Measurements from ENCODE around the gene FAM110D.

Gene FAM110D

DNA sequence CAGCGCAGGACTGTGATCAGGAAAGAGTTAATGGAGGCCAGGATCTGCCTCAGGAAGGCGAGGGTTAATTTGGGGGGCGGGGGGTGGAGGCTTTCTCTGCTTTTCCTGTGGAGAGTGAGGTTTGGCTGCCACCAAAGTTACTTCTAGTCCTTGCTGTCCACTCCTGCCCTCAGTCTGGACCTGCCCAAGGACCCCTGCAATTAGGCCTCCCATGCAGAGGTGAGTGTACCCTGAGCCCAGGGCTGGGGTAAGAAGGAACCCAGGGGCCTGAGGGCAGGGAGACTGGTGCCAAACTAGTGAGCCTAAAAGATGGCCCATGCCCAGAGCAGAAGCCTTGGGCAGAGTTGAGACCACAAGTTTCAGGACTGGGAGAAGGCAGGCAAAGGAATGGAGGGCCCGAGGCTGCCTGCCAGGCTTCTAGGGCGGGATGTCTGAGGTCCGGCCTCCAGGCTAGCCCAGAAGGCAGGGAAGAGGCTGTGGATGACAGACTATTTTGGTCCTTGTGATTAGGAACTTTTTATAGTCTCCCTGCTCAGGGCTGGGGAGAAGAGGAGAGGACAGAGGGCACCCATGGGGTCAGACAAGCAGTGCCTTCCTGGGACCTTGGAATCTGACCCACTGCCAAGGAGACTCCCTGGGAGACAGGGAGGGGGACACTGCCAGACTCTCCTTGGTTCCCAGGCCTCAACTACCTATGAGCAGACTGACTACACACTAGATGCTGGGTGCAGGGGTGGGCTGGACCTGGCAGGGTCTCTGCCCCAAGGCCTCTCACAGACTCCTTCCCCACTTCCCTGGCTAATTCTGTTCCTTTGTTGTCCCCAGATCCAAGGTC, at the start of gene FAM110D:
FAM110D (plus strand) TSS at position 172 of the 835 bp plus-strand sequence. CDS start 2,213 bp downstream, outside the sequence.
- no peak for DNase-seq

DNA sequence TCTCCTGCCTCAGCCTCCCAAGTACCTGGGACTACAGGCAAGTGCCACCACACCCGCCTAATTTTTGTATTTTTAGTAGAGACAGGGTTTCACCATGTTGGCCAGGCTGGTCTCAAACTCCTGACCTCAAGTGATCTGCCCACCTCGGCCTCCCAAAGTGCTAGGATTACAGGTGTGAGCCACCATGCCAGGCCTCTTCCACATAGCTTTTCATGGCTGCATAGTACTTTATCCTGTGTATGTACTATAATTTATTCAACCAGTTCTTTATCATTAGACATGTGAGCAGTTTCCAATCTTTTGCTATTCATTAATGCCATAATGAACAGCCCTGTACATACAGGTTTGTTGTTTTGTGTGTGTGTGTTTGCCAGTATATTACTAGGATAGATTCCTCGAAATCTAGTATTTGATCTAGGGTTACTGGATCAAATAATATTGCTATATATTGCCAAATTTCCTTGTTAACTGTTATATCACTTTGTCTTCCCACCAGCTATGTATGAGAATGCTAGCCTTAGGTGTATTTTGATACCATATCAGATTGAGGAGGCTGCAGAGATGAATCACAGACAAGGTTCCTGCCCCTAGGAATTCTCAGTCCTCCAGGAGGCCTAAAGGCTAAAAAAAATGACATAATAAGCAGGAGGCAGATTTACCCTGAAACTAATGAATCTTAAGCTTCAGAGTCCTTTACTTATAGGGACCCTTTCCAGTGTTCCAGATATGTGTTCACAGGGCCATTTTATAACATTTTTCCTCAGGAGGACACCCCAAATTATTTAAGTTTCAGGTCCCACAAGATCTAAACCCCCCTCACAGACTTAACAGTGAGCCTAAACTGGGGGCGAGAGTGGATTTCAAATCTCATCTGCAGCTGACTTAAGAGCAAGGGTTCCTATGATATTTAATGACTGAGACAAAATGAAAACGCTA, 49.4 kb upstream of the FAM110D start:
- DNase-seq = no peak

DNA sequence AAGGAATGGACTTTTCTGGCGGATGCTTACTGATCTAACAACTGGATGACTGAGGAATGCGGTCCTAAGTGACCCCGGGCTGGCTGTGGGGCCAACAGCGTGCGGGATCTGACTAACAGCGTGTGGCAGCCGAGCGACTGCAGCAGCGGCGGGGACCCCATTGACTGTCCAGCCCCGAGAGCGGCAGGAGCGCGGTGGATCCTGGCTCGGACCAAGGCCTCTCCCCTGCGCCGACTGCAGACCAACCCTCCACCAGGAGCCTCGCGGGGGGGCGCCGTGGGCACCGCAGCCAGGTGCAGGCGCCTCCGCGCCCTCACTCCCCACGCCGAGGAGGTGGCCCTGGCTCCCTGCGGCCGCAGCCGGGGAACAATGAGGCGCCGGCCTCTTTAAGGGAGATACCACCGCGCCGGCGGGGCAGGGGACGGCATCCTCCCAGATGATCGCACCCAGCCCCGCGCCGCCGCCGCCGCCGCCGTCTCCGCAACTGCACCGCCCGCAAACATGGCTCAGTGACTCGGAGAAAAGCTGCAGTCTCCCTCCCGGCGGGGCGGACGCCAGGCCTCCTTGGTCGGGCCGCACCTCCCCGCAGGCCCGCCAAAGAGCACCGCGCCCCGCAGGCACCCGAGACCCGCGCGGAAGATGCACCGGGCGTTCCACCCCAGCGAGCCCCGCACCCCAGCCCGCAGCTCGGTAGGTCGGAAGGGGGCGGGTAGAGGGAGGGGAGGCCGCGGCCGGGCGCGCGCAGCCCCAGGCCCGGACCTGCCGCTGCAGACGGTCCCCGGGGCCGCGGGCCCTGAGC, 47.9 kb upstream of the FAM110D start:
- peak; percentile 38 to 80 for DNase-seq

DNA sequence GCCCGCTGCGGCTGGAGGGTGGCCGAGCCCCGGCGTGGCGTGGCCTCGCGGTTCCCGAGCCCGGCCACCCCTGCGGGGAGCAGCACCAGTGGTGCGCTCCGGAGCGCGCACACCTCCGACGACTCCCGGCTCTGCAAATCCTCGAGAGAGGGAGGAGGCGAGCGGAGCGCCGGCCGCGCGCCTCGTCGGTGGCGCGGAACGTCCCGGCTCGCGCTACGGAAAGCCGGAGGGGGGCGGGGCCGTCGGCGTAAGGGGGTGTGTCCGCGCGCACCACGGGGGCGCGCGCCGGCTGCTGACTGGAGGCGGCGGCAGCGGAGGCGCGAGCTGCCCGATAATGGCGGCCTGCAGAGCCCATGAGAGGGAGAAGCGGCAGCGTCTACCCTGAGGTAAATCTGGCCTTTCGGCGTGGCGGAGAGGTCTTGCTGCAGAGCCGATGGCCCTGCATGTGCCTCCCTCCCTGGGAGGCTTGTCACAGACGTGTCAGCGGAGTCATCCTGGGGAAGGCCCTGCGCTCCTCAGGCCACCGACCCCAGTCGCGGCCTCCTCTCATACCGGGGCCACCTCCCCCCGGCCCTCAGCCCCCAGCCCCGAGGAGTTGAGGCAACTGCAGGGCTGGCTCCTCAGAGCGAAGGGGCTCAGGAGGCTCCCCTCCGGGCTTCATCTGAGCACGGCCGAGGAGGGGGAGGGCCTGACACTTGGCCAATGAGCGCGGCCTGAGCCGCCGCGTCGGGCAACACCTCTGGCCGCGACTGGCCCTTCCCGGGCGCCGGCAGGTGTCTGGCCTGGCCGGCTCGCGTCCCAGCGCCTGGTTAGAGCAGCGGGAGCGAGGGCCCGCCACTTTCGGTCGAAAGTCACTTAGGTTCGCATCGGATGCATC, 47.1 kb upstream of the FAM110D start, which contains the start of gene PDIK1L:
PDIK1L (plus strand) TSS at position 295 of the 877 bp plus-strand sequence. CDS start 2,485 bp downstream, outside the sequence.
- peak; percentile 90 to 92 for DNase-seq

DNA sequence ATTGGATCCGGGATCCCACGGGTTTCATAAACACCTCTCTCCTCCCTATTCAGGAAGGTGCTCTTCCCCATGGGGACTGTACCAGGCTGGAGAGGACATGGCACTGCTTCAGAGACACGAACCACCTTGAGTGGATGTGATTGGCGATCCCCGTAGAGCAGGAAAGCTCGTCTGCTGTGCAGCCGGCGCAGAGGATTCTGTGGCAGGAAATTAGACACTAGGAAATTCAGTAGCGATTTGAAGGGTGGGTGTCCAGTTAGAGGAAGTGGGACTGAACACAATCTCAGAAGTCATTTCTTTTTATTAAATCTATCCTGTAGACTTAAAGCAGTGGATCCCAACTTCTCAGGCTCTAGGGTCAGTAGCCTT, 46.5 kb upstream of the FAM110D start:
- no peak for DNase-seq

DNA sequence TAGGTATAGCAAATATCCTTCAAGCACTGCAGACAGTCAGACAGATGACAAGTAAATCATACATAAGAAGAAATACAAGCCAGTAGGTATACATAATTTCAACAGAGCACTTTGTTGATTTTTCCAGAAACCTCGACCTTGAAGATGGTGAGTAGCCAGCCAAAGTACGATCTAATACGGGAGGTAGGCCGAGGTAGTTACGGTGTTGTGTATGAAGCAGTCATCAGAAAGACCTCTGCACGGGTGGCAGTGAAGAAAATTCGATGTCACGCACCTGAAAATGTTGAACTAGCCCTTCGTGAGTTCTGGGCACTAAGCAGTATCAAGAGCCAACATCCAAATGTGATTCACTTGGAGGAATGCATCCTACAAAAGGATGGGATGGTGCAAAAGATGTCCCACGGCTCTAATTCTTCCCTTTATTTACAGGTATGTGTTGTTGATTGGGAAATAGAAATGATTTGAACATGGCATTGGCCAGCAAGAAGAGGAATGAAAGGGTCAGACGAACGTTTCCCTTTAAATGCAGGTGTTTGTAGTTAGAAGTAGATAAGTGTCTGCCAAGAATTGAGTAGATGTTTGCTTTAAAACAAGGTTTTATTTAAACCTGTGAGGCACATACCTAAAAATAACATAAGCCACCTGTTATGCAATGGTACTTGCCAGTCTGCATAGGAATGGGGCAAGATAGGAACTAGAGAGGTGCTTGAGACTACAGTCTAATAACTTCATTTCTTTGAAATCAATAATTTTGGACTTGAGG, 44.5 kb upstream of the FAM110D start:
- no peak for DNase-seq

DNA sequence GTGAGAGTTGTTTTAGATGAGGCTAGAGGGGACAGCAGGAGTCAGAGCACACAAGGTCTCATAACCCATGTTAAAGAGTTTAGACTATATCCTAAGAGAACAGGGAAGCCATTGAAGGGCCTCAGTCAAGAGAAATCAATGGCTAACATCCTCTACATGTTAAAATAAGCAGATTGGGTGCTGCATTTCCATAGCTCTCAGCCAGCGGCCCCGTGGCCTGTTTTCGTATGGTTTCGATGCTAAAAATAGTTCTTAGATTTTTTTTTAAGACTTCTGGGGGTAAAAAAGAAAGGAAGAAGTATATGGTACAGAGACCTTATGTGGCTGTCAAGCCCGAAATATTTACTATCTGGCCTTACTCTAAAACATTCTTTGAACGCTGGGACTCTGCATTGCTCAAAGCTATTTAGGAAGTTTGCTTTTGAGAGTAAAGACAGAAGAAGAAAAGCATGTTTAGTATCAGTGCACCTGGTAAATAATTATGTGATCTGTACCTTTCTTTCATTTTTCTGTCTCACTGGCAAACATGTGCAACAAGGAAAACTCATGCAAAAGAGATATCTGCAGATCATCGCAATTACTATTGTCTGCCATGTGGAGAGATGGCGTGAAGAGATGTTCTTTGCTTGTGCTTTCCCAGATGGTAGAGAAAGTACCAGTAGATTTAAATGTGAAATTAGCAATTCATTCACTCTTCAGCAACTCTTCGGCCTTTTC, 38.8 kb upstream of the FAM110D start:
- DNase-seq = no peak

DNA sequence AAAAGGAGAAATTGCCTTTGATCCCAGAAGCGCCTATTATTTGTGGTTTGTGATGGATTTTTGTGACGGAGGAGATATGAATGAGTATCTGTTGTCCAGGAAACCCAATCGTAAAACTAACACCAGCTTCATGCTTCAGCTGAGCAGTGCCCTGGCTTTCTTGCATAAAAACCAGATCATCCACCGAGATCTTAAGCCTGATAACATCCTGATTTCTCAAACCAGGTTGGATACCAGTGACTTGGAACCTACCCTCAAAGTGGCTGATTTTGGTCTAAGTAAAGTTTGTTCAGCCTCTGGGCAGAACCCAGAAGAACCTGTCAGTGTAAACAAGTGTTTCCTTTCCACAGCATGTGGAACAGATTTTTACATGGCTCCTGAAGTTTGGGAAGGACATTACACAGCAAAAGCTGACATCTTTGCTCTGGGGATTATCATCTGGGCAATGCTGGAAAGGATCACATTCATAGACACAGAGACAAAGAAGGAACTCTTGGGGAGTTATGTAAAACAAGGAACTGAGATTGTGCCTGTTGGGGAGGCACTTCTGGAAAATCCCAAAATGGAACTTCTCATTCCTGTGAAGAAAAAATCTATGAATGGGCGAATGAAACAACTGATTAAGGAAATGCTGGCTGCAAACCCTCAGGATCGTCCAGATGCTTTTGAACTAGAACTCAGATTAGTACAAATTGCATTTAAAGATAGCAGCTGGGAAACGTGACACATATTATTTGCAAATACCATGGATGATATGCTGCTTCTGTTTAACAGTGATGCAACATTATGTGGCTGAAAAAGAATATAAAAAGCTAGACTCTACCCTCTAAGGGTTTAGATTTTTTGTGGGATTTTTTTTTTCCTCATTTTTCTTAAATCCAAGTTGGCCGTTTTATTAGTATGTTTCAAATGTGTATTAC, 36.8 kb upstream of the FAM110D start:
- DNase-seq = no peak

DNA sequence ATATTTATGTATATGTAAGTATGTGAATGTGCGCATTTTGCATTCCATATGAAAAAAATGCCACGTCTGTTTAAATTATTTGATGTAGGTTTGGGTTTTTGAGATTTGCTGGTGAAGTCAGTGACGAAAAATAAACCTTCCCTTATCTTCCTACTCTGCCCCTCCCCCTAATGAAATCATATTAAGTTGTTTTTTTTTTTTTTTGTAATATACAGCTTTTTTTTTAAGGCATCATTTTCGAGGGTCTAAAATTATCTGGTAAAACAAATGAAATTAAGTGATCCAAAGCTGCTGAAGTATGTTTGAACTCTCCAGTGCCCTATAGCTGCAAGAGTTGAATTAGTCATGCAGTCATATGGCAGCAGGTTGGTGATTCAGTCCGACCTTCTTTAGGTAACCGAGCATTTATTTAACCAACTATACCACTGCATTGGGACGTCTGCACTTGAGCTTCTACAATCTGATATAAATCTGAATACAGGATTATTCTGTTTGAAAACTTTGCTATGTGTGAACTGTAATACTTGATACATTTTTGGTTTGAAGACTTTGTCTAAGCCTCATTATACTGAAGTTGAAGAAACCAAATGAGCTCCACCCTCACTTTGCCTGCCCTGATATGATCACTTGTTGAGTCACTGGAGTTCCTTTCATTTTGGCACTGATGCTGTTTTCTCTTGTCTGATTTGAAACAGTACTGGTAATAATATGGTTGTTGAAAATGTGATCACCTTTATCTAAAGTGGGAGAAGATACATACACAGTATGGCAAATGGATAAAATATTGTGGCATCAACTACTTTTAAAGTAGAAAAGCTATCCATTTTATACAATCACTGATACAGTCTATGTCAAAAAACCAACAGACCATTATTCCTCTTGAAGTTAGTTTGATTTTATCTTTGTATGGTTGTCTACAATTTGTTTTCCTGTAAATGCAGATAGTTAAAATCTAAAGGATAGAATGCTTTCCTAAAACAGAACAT, 35.6 kb upstream of the FAM110D start:
- DNase-seq = no peak

DNA sequence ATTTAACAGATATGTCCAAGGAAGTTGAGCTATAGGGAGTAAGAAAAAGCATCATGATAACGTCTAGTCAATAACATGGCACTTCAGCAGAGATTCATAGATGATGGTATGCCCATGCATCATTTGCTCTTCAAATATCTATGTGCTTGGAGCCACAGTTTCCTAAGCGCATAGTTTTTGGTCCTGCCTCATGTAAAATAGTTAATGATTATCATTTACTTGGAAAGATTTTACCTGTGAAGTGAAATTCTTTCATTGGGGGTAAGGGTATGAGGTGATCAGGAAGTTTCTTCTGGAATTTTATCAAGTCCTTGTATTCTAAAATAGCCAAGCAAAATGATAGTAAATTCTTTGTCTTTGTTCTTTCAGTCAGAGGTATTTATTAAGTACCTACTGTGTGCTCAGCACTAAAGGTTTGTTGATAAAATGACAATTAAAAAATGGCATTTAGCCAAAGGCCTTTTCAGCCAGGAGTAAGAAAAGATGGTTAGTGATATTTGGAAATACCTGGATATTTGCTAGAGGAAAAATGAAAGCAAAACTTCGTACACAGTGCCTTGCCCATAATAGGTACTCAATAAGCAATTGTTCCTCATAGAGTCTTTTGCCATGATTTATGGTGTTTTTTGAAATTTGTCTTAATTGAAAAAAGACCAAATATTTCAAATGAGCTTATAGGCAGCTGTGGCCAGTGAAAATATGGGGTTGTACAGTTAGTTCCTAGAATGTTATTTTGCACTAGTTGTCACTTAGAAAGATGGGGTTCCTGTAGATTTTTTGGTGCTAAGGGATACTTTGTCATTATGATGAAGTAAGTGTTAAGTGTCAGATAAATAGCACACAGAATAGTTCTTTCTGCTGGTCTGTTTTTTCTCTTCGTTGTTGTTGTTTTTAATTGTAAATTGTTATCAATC, 34.2 kb upstream of the FAM110D start:
- DNase-seq = no peak

DNA sequence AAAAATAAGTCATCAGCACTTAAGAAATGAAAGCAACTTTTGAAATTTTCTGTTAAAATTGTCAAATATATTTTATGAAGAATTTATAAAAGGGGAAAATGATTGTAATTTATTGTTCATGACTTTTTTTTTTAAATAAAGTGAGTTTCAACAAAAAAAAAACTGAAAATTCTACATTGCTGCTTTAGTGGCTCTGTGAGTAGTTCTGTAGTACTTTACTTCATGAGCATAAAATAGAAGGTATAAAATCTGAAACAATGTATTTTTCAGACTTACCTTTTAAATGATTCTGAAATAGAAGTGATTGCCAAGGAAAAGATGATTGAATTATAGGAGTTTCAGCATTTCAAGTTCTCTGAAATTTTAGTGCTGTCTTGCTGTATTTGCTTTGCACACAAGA, 33.5 kb upstream of the FAM110D start:
- no peak for DNase-seq

DNA sequence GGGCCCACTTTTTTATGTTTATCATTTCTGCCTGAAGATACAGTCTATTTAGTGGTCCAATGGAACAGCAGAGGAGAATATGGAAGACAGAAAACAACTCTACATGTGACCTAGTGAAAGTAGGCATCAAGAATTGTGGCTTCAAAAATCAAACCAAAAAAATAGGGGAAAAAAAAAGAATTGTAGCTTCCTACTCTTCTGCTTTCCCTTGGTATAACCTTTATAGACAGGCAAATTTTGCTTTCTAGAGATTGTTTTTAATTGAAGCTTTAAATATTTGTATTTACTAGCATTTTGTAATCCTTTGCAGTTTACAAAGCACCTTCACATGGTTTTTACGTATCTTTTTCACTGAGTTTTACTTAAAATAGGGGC, 32.9 kb upstream of the FAM110D start:
- DNase-seq = no peak

DNA sequence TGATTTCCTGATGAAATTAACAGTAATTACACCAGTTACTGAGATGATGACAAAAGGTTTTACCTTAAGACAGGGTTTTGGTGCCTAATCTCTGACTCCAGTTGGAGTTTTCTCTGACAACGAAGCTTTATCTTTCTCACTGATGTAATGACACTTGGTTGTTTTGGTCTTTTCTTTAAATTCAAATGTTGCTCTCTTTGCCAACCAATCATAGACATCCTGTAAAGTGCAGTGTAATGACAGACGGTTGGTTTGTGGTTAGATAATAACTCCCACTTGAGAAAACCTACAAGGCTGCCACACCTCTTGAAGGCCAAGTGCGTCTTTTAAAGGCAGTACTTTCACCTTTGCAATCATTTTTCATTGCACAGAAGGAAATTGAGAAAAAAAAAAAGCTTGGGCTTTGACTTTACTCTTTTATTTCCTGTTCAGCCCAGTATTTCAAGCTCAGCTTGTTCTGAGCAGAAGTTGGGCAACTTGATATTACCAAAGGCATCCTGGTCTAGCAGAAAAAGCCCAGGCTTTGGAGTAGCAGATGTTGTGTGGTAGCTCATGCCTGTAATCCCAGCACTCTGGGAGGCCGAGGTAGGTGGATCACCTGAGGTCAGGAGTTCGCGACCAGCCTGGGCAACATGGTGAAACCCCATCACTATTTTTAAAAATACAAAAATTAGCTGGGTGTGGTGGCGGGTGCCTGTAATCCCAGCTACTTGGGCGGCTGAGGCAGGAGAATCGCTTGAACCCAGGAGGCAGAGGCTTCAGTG, 32.4 kb upstream of the FAM110D start:
- no peak for DNase-seq

DNA sequence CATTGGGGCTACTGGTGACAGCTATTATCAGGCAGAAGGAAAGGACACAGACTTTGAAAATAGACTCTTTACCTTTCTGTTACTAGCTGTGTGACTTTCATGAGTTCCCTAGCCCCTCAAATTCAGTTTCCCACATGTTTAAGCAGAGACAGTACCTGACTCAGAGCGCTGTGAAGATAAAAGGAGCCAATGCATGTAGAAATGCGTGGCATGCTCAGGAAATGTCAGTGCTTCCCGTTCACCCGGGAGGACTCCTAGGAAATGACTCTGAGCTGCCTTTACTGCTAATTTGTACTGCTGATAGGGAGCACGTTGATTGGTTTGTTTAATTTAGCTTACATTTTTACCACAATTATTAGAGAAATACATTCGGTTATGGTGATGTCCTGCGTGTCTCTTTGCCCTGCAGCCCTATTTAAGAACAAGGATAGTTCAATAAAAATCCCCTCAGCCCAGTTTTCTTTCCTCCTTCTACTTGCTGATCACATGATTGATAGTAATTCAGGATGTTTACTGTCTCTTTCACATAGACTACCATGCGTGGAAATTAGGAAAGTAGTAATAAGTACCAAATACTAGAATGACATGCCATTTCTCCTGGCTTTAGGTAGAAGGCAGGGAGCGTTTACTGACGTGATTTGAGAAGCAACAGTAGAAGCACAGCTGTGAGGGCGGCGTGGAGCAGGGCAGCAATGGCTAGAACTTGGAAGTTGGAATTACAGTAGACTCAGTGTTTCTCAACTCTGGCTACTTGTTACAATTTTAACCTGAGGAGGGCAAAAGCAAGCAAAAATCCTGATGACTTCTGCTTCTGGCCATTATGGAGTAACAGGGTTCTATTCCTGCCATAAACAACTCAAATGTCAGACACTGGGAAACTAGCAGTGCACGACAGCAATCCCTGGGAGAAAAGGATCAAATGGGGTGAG, 31.4 kb upstream of the FAM110D start:
- DNase-seq = no peak

DNA sequence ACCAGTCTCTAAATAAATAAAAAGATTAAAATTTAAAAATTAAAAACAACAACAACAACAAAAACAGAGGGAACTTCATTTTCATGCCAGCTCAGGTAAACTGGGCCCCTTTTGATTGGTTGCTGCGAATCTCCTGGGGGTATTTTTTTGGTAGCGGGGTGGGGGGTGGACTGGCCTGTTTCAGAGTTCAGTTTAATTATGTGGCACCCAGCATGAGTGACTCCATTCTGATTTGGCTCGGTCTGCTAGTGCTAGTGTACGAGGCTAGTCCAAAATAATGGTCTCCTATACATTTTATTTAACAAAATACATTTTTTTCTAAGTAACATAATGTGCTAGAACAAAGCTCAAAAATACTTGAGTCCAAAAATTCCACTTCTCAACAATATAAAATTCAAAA, 29.1 kb upstream of the FAM110D start:
- DNase-seq = no peak
